GM23338 (cell line): ENCODE results near the gene ABCG2. TPM values are rescaled to one million over a fixed set of nuclear protein-coding genes. Genes with fewer than 3 reads are reported as not detected.

Experiments
- ATAC-seq: fragments of 200-7000 bp; cut with Tn5 transposase; 3 replicates; pipeline ENCODE4 v1.9.1; 2020
- DNase-seq: peaks from one replicate; pipeline ENCODE4 v3.0.0-alpha.2; 2015; ENCODE audit warnings: low spot score
- H2AFZ ChIP-seq: fragments of 200-600 bp; sonication (generic); 2 replicates; pipeline ENCODE4 v1.8.0; 2016; ENCODE audit warnings: antibody characterized with exemption, mild to moderate bottlenecking, moderate library complexity
- H3F3A ChIP-seq: fragments of 200-600 bp; sonication (generic); replicated peaks from 2 replicates; pipeline ENCODE4 v1.8.0; 2017; ENCODE audit warnings: antibody characterized with exemption, mixed run types, low read depth
- H3K27ac ChIP-seq: fragments of 200-600 bp; sonication (generic); 2 replicates; pipeline ENCODE4 v1.6.1; 2016; ENCODE audit warnings: low read depth
- H3K27me3 ChIP-seq: fragments of 200-600 bp; sonication (generic); 2 replicates; pipeline ENCODE4 v1.8.0; 2016; ENCODE audit warnings: mild to moderate bottlenecking, mixed run types, moderate library complexity; ENCODE audit not compliant: insufficient read depth
- H3K36me3 ChIP-seq: fragments of 200-600 bp; sonication (generic); 2 replicates; pipeline ENCODE4 v1.8.0; 2016; ENCODE audit warnings: mild to moderate bottlenecking; ENCODE audit not compliant: insufficient read depth
- H3K4me1 ChIP-seq: fragments of 200-600 bp; sonication (generic); 2 replicates; pipeline ENCODE4 v1.8.0; 2016; ENCODE audit warnings: mild to moderate bottlenecking, moderate library complexity; ENCODE audit not compliant: insufficient read depth
- H3K4me2 ChIP-seq: fragments of 200-600 bp; sonication (generic); 2 replicates; pipeline ENCODE4 v1.7.1; 2017; ENCODE audit warnings: mixed run types
- H3K4me3 ChIP-seq: fragments of 200-600 bp; sonication (generic); 2 replicates; pipeline ENCODE4 v1.6.1; 2016; ENCODE audit warnings: mixed run types
- H3K79me2 ChIP-seq: fragments of 200-600 bp; sonication (generic); replicated peaks from 2 replicates; pipeline ENCODE4 v1.8.0; 2017; ENCODE audit warnings: mild to moderate bottlenecking; ENCODE audit not compliant: insufficient read depth
- H3K9me2 ChIP-seq: fragments of 200-600 bp; sonication (generic); 2 replicates; pipeline ENCODE4 v1.8.0; 2017; ENCODE audit not compliant: insufficient read depth
- H4K20me1 ChIP-seq: fragments of 200-600 bp; sonication (generic); replicated peaks from 2 replicates; pipeline ENCODE4 v1.8.0; 2017; ENCODE audit warnings: mild to moderate bottlenecking; ENCODE audit not compliant: insufficient read depth
- H3K27ac Mint-ChIP-seq: 2 replicates; pipeline ENCODE4 v1.8.0; 2020; ENCODE audit warnings: inconsistent platforms, mild to moderate bottlenecking, moderate library complexity, mixed read lengths
- H3K27me3 Mint-ChIP-seq: 3 replicates; pipeline ENCODE4 v1.8.0; 2022; ENCODE audit warnings: low read depth, mild to moderate bottlenecking, moderate library complexity, mixed read lengths, inconsistent platforms; ENCODE audit not compliant: insufficient read depth, poor library complexity
- H3K36me3 Mint-ChIP-seq: 3 replicates; pipeline ENCODE4 v1.8.0; 2021; ENCODE audit warnings: low read depth, mild to moderate bottlenecking, inconsistent platforms, moderate library complexity, mixed read lengths
- H3K4me1 Mint-ChIP-seq: 3 replicates; pipeline ENCODE4 v1.8.0; 2020; ENCODE audit warnings: mild to moderate bottlenecking, inconsistent platforms, mixed read lengths
- H3K4me3 Mint-ChIP-seq: 3 replicates; pipeline ENCODE4 v1.8.0; 2021; ENCODE audit warnings: moderate library complexity, mild to moderate bottlenecking, inconsistent platforms, mixed read lengths
- H3K9me3 Mint-ChIP-seq: 3 replicates; pipeline ENCODE4 v1.8.0; 2020; ENCODE audit warnings: moderate library complexity, mild to moderate bottlenecking, inconsistent platforms, mixed read lengths
- CTCF ChIP-seq, 2 experiments: fragments of 200-600 bp in 1 of 2; sonication (generic) in 1 of 2; conservative IDR thresholded peaks; 2 replicates each; pipeline versions ENCODE4 v1.5.1 to v1.6.1; 2016 to 2017; ENCODE audit warnings: antibody characterized with exemption in 2 of 2, low read depth in 2 of 2, mild to moderate bottlenecking in 2 of 2, moderate library complexity in 1 of 2
- ETS1 ChIP-seq: IDR thresholded peaks from 2 replicates; pipeline ENCODE4 v1.6.1; 2016; ENCODE audit warnings: antibody characterized with exemption
- EZH2 ChIP-seq: fragments of 200-600 bp; sonication (generic); IDR thresholded peaks from one replicate; pipeline ENCODE4 v1.8.0; 2017; ENCODE audit warnings: antibody characterized with exemption, mild to moderate bottlenecking, low read depth; ENCODE audit not compliant: unreplicated experiment
- EZH2phosphoT487 ChIP-seq: fragments of 200-600 bp; sonication (generic); IDR thresholded peaks from one replicate; pipeline ENCODE4 v1.8.1; 2018; ENCODE audit warnings: antibody characterized with exemption; ENCODE audit not compliant: unreplicated experiment
- JUNB ChIP-seq: IDR thresholded peaks from one replicate; pipeline ENCODE4 v1.6.1; 2016; ENCODE audit warnings: antibody characterized with exemption; ENCODE audit not compliant: unreplicated experiment
- NANOG ChIP-seq: IDR thresholded peaks from 2 replicates; pipeline ENCODE4 v1.6.1; 2016; ENCODE audit warnings: antibody characterized with exemption, borderline replicate concordance
- POLR2AphosphoS5 ChIP-seq: IDR thresholded peaks from 2 replicates; pipeline ENCODE4 v1.6.1; 2016; ENCODE audit warnings: antibody characterized with exemption, low read depth
- STAT1 ChIP-seq: IDR thresholded peaks from one replicate; pipeline ENCODE4 v1.6.1; 2016; ENCODE audit warnings: antibody characterized with exemption; ENCODE audit not compliant: unreplicated experiment
- ZNF114 ChIP-seq: fragments of 250-450 bp; sonication (Bioruptor Pico); IDR thresholded peaks from 2 replicates; pipeline ENCODE4 v1.5.0; 2020; ENCODE audit warnings: mild to moderate bottlenecking, moderate library complexity
- ZNF331 ChIP-seq: fragments of 250-450 bp; sonication (Bioruptor Pico); IDR thresholded peaks from 2 replicates; pipeline ENCODE4 v1.5.0; 2020; ENCODE audit warnings: low read depth, mild to moderate bottlenecking, moderate library complexity
- ZNF462 ChIP-seq: fragments of 250-450 bp; sonication (Bioruptor Pico); IDR thresholded peaks from 2 replicates; pipeline ENCODE4 v1.5.0; 2020; ENCODE audit warnings: mild to moderate bottlenecking, moderate library complexity
- polyA plus RNA-seq: library from polyadenylated mRNA; unstranded; fragments of >200 nt; fragmentation: Nextera tagmentation; extraction: Ambion mirVana; gene quantifications from 2 replicates; pipeline ENCODE4 v1.2.1, GENCODE V29; 2016
- total RNA-seq: library from RNA; depleted of rRNA; stranded (reverse); fragments of >200 nt; shearing (Covaris generic); gene quantifications from 2 replicates; pipeline ENCODE4 v1.2.3, GENCODE V29; 2014

Gene ABCG2
- total and polyA plus RNA-seq, 2 experiments from 2014 or later = 1.5 to 10.6 TPM

- TF ChIP-seq ZNF331 (no peak), EZH2 (no peak), ETS1 (no peak), POLR2AphosphoS5 (no peak), NANOG (no peak), EZH2phosphoT487 (no peak)
Measured at GRCh38 chr4:88134536-88135355, 23.7 kb downstream of the ABCG2 start (continued).

GRCh38 chr4:88134111-88134510, 24.3 kb downstream of the ABCG2 start:
- no peak overlapping the region for H2AFZ ChIP-seq
- Mint-ChIP-seq H3K27ac (no peak overlapping the region), H3K36me3 (no peaks in the 10 kb centered on the region), H3K9me3 (no peaks in the 10 kb centered on the region), H3K27me3 (peaks cover 1% of the 10 kb centered on the region), H3K4me3 (no peak overlapping the region), H3K4me1 (peaks cover 5% of the 10 kb centered on the region; the same call in 1 of the 3 replicates)
- DNase-seq (no peak), ATAC-seq (no peak)
- no peaks in the 10 kb centered on the region for H3K27me3 ChIP-seq
- H3K27ac ChIP-seq = no peak overlapping the region
- no peak overlapping the region for H3K4me3 ChIP-seq
- H3K4me1 ChIP-seq = 0 out of 2 replicates have a peak, but pooled peaks cover 4% of the 10 kb centered on the region
- H4K20me1 ChIP-seq = no peaks in the 10 kb centered on the region
- peaks cover 7% of the 10 kb centered on the region; the same call in 1 of the 2 replicates for H3K9me2 ChIP-seq
- no peak overlapping the region for H3K4me2 ChIP-seq
- H3K36me3 ChIP-seq = no peaks in the 10 kb centered on the region
- H3F3A ChIP-seq = no peaks in the 10 kb centered on the region
- H3K79me2 ChIP-seq = no peaks in the 10 kb centered on the region
- TF ChIP-seq ETS1 (no peak), STAT1 (no peak), CTCF (conservative IDR thresholded peaks at IDR 0.05; ENCODE audit: low read depth in 2 of 2) (no peak), NANOG (no peak), JUNB (no peak), ZNF462 (CRISPR knock-in tag) (no peak), EZH2 (no peak), ZNF114 (CRISPR knock-in tag) (no peak), POLR2AphosphoS5 (no peak)
